AG04449 (cell line): ENCODE measurements around the gene HECTD2.
A peak's percentile ranks its signal among the peaks of the same experiment; 100 is the strongest.

Experiments
- CTCF ChIA-PET: fragments of 350-600 bp; formaldehyde crosslinking; extraction: SDS; loops from one replicate; lab custom pipeline; 2021; ENCODE audit warnings: antibody characterized with exemption; lab: Yijun Ruan, JAX
- POLR2A ChIA-PET: fragments of 400-600, 350-600 bp; formaldehyde crosslinking; extraction: SDS; loops from one replicate; lab custom pipeline; 2020; ENCODE audit warnings: antibody characterized with exemption, inconsistent platforms; lab: Yijun Ruan, JAX
- DNase-seq: peaks from one replicate; pipeline ENCODE4 v3.0.0-alpha.2; 2010; ENCODE audit warnings: low read depth, low spot score
- H3K4me3 ChIP-seq: 2 replicates; pipeline ENCODE4 v1.5.1; 2011; ENCODE audit warnings: low read depth, mild to moderate bottlenecking, control low read depth, low read length
- TF ChIP-seq, protein P1 (sequence below): IDR thresholded peaks from one replicate; pipeline ENCODE4 v1.5.1; 2011; ENCODE audit warnings: mild to moderate bottlenecking, moderate library complexity, low read length, control low read depth, inconsistent platforms; ENCODE audit not compliant: insufficient read depth; ENCODE audit errors: missing control alignments

Gene HECTD2

GRCh38 chr10:91462423-91462822 is 52.3 kb downstream of the HECTD2 start:
- no peak overlapping the region for H3K4me3 ChIP-seq
- TF ChIP-seq, protein P1, sequence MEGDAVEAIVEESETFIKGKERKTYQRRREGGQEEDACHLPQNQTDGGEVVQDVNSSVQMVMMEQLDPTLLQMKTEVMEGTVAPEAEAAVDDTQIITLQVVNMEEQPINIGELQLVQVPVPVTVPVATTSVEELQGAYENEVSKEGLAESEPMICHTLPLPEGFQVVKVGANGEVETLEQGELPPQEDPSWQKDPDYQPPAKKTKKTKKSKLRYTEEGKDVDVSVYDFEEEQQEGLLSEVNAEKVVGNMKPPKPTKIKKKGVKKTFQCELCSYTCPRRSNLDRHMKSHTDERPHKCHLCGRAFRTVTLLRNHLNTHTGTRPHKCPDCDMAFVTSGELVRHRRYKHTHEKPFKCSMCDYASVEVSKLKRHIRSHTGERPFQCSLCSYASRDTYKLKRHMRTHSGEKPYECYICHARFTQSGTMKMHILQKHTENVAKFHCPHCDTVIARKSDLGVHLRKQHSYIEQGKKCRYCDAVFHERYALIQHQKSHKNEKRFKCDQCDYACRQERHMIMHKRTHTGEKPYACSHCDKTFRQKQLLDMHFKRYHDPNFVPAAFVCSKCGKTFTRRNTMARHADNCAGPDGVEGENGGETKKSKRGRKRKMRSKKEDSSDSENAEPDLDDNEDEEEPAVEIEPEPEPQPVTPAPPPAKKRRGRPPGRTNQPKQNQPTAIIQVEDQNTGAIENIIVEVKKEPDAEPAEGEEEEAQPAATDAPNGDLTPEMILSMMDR: no peak
- peak; percentile 36 for DNase-seq
- ChIA-PET POLR2A (no interaction called here), CTCF (no interaction called here)

GRCh38 chr10:91464500-91464899 is 54.4 kb downstream of the HECTD2 start:
- ChIA-PET POLR2A (no interaction called here), CTCF (no interaction called here)
- TF ChIP-seq, protein P1: no peak
- no peak overlapping the region for H3K4me3 ChIP-seq
- DNase-seq: no peak

DNA sequence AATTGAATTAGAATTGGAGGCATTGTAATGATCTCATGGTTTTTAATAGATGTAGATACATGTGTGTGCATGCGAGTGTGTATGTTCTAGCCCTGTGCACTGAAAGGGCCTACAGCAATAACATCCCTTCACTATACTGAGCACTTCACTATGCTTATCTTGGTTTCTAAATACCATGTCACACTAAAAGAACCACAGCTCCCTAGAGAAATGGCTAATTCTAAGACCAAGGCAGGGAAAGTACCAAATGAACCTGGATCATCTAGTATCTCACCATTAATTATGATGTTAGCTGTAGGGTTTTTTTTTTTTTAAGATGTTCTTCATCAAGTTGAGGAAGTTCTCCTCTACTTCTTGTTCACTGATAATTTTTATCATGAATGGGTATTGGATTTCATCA is 55.1 kb downstream of the HECTD2 start:
- TF ChIP-seq, protein P1: no peak
- ChIA-PET CTCF (no interaction called here), POLR2A (no interaction called here)
- DNase-seq: no peak
- H3K4me3 ChIP-seq: no peak overlapping the region

DNA sequence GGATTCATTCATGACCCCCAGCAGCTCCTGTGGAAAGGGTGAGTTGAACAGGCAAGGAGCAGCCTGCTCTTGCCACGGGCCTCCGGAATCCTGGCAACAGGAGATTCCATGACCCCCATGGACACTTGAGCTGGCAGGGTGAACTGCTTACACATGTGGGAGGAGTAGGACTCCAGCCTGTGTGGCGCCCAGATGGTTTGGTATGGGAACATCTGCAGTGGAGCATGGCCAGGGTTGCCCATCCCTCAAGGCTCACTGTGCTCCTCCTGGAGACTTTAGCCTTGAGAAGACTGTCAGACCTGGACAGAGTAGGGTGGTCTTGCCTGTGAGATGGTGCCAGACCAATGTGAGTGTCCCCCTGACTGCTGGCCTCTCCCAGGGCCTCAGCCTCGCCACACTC is 57.0 kb downstream of the HECTD2 start:
- TF ChIP-seq, protein P1: no peak
- POLR2A ChIA-PET: no interaction called here
- CTCF ChIA-PET: no interaction called here
- no peak overlapping the region for H3K4me3 ChIP-seq
- DNase-seq: no peak

DNA sequence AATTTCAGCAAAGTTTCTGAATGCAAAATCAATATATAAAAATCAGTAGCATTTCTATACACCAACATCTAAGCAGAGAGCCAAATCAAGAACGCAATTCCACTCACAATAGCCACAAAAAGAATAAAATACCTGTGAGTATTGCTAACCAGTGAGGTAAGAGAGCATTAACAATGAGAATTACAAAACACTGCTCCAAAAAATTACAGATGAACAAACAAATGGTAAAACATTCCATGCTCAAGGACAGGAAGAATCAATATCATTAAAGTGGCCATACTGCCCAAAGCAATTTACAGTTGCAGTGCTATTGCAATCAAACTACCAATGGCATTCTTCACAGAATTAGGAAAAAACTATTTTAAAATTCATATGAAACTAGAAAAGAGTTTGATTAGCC is 61.5 kb downstream of the HECTD2 start:
- CTCF ChIA-PET: interaction anchor here (0.6 kb wide), 1 partner anchor 17 kb away, joined by 3 read pairs; no protein-coding TSS in a partner anchor
- no peak overlapping the region for H3K4me3 ChIP-seq
- POLR2A ChIA-PET: no interaction called here
- DNase-seq: no peak
- TF ChIP-seq, protein P1: no peak

DNA sequence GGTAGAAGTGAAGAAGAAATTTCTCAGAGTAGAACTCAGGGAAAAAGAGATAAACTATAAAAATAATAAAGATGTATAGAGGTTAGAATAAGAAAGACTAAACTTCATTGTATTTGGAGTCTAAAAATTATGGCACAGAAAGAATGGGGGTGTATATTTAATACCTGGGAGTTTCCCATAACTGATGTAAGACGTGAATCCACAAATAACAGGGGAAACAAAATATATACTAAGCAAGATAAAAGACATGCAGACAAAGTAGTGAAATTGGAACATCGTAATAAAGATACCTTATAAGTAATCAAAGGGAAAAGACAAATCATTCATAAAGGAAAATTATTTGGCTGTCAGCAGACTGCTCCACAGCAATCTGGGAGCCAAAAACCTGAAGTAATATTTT is 62.8 kb downstream of the HECTD2 start:
- POLR2A ChIA-PET: no interaction called here
- TF ChIP-seq, protein P1: no peak
- CTCF ChIA-PET: no interaction called here
- no peak for DNase-seq
- H3K4me3 ChIP-seq: no peak overlapping the region
